ENCODE data around the gene NOXO1.

GRCh38 chr16:2025878-2026460 is 44.7 kb upstream of the NOXO1 start:
- TF ChIP-seq POLR2A (IDR thresholded peaks at IDR 0.05; ENCODE audit: low read length): no peak
- TF ChIP-seq GATA1 (IDR thresholded peaks at IDR 0.05; ENCODE audit: low read depth, low read length): no peak
